Measurements from ENCODE around the gene ROR1.
"Not testable (repeated sequence)": the region's sequence is repeated elsewhere in the genome, so short reads cannot be mapped to it uniquely, and the experiment has no call there.

Gene ROR1

DNA sequence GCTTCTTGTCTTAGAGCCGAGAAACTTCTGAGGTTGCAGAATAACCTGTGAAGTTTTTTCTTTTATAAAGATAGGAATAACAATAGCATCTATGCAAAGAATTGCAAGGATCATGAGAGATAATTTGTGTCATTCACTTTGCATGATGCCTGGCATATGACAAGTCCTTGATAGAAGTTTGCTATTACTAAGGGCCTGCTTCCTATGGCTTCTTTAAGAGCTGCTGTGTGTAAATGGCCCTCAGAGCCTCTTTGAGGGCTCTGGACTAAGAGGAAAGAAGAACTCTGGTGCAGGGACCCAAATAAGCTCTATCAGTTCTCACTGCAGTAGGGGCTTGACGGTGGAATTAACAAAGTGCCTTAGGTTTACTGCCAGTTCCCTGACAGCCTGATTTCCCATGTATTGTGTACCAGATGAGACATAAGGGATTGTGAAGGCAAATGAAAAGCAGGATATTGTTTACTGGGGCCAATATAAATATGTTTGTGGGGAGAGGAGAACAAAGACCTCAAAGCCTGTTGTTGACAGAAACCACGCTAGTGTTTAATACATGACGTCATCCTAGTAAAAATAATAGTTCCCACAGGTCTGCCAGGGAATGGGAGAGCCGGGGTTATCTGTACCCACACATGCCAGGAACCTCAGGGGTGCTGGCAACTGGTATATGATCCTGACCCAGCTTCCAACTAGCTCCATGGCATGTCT, 298.4 kb downstream of the ROR1 start:
- DNase-seq = no peak

GRCh38 chr1:64073705-64074104, 299.9 kb downstream of the ROR1 start:
- DNase-seq = peak; percentile 49

GRCh38 chr1:64074767-64075166, 300.9 kb downstream of the ROR1 start:
- no peak for DNase-seq

DNA sequence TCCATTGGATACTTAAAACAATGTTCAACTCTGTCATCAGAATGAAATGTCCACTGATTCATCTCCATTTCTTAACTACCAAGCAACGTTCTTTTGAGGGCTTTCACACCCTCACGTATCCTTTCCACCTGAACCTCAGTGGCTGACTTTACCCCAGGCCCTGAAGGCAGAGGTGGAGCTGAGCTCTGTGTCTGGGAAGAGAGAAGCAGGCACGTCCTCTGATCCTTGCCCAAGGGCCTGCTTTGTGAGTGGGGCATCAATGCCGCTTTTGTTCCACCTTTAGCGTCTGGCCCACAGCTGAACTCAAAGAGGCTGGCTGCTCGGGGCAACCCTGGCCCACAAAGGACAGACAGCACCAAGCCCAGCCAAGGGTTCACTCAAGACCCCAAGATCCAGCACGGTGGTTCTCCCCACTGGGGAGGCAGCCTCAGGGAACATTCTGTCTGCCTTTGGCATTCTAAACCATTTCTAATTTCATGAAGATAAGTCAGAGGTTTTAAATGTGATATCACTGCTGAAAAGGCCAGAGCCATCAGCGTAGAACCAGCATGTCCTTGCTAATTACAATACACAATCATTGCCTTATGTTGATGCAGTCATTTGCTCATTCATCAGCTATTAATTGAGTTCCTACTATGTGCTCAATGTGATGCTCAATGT, 303.6 kb downstream of the ROR1 start:
- DNase-seq = no peak

DNA sequence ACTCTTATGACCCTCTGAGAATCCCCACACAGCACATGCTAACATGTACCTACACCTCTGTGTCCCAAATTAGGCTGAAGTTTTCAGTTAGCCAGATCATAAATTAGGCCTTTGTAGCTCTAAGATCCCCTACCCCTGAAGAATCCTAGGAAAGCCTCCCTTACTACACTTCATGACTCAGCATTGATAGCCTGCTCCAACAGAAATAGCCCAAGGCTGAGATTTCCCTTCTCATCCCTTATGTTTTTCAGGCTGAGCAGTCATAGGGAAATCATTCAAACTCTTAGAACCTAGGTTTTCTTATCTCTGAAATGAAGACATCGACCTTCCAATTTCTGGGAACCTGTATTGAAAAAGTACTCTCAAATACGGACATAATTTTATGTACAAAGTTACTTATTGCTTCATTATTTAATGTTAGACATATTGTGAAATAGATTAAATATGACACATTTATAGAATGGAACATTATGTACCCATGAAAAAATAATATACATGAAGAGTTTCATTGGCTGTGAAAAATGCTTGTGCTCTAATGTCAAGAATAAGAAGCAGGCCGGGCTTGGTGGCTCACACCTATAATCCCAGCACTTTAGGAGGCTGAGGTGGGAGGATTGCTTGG, 307.2 kb downstream of the ROR1 start:
- no peak for DNase-seq

DNA sequence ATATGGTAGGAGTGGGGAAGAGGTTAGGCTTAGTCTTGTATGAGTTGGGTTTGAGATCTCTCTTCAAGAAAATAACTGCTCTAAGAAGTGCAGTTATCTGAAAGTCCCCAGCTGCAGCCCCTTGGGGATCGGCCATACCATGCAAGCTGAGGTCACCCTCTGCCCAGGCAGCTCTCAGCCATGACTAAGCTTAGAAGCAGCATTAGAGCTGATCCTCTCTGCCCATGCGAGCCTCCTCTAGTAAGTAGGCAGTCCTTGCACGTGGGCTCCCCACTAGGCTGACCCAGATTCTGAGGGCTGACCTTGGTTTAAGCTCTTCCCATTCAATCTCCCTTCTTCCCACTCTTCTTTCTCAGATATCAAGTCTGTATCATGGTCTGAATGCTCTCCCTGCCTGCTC, 308.6 kb downstream of the ROR1 start:
- DNase-seq = no peak

DNA sequence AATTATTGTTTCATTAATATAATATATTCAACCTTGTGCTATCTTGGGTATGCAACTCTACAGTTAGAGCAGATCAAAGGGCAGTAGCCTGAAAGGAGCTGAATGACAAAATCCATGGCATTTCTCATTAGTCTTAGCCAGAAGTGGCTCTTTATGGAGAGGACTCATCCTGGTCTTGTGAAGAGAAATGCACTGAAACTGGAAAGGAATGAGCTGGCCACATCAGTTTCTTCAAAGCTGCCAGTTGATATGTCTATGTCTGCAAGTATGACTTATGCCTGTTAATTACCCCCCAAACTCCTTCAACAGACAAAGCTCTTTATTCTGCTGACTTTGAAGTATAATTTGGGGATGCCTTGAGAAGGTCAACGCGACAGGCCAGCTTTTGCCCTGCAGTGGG, 310.6 kb downstream of the ROR1 start:
- no peak for DNase-seq

- DNase-seq = no peak
Measured at GRCh38 chr1:64087768-64088167, 314.0 kb downstream of the ROR1 start.

DNA sequence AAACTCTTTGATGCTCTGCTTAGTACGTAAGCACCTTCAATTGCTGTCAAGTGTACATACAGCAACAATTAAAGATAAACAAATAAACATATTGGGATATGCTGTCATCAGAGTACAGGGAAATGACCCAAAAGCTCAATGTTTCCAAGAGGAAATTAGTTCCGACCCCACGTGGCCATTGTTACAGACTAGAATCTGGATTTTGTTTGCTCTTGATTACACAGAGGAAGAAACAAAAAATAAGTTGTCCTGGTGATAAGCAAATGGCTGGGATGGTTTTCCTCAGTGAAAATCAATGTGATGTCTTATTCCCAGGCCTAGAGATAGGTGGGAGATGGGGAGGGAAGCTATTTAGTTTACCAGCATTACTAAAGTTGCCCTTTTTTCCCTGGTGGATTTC, 316.6 kb downstream of the ROR1 start:
- no peak for DNase-seq

GRCh38 chr1:64092851-64093371, 319.1 kb downstream of the ROR1 start:
- no peak for DNase-seq

GRCh38 chr1:64093941-64094340, 320.1 kb downstream of the ROR1 start:
- DNase-seq = no peak

GRCh38 chr1:64095832-64096231, 322.0 kb downstream of the ROR1 start:
- no peak for DNase-seq

DNA sequence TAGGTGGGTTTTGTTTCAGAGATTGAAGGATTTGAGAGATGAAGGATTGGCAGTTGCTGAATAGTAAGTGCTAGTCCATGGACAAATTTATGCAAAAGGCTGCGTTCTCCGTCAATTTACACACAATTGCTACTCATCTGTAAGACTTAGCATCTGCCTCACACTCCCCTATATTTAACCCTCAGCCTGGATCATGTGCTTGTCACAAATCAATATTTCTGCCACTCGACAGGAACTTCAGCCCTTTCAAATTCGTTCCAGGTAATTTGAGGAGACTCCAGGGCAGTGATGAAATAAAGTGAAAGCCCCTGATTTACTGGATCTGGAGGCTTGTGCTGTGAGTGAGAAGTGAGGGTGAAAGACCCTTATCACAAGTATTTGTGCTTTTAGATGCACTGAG, 324.0 kb downstream of the ROR1 start:
- DNase-seq = no peak

DNA sequence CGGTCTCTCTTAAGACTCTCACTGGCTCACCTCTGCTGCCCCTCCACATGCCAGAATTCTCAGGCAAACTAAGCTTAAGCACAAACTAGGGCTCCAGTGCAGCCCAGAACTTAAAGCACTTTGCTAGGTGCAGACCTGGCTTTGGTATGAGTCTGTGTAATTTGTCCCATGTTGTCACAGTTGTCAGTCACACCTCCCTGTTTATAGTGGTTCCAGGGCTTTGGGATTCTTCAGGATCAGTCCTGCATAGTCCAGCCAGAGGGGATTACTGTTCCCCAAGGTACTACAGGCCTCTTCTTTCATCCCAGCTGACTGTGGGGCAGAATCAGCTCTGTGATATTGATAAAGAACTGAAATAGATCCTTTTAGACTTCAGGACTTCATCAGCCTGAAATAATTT, 324.6 kb downstream of the ROR1 start:
- DNase-seq = no peak

DNA sequence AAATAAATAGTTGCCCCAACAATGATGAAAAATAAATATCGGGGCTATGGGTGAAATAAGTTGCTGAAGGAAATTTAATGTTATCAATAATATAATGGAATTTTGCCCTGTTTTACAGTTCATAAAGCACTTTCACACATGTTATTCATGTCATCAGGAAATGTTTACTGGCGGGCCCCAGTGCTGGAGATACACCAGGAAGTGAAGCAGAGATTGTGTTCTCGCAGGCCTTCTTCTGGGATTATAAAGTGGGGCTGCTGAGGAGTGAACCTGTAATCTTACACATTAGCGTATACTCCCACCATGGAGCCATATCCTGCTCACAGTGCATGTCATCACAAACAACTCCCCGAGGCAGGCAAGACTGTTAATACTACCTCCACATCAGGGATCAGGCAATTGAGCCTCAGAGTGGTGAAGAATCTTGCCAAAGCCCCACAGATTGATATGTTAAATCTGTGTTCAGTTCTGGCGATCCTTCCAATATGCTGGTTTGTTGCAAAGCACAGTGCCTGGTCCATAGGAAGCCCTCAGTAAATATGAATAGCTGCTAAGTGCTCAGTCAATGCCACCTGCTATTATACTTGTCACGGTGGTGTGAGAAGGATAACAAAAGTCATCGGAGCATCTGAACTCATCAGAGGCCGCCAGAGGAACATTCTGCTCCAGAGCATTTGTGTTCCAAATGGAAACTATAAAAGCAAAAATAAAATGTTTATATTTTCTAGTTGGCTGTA, 325.2 kb downstream of the ROR1 start:
- no peak for DNase-seq

DNA sequence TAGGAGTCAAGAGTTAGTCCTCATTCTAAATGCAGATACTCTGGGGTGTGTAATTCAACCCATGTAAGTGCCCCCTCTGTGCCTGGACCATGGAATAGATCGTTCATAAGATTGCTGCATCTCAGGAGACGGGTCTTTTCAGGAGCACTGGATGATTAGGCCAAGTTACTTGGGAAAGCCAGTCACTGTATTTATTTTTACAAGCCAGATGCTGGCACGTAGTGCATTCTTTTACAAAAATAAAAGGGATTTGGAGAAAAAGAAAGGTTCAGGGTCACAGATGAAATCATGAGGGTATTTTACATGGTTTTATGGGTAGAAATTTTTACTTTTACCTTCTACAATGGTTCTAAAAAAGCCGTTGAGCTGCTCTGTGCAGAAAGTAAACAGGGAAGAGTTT, 327.0 kb downstream of the ROR1 start:
- no peak for DNase-seq

DNA sequence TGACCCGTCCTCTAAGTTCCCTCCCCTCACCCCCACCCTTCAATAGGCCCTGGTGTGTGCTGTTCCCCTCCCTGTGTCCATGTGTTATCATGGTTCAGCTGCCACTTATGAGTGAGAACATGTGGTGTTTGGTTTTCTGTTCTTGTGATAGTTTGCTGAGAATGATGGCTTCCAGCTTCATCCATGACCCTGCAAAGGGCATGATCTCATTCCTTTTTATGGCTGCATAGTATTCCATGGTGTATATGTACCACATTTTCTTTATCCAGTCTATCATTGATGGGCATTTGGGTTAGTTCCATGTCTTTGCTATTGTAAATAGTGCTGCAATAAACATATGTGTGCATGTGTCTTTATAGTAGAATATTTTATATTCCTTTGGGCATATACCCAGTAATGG, 330.8 kb downstream of the ROR1 start:
- not testable (repeated sequence) for DNase-seq

- no peak for DNase-seq
Measured at GRCh38 chr1:64107118-64107519, 333.3 kb downstream of the ROR1 start.

GRCh38 chr1:64107632-64108031, 333.8 kb downstream of the ROR1 start:
- no peak for DNase-seq

DNA sequence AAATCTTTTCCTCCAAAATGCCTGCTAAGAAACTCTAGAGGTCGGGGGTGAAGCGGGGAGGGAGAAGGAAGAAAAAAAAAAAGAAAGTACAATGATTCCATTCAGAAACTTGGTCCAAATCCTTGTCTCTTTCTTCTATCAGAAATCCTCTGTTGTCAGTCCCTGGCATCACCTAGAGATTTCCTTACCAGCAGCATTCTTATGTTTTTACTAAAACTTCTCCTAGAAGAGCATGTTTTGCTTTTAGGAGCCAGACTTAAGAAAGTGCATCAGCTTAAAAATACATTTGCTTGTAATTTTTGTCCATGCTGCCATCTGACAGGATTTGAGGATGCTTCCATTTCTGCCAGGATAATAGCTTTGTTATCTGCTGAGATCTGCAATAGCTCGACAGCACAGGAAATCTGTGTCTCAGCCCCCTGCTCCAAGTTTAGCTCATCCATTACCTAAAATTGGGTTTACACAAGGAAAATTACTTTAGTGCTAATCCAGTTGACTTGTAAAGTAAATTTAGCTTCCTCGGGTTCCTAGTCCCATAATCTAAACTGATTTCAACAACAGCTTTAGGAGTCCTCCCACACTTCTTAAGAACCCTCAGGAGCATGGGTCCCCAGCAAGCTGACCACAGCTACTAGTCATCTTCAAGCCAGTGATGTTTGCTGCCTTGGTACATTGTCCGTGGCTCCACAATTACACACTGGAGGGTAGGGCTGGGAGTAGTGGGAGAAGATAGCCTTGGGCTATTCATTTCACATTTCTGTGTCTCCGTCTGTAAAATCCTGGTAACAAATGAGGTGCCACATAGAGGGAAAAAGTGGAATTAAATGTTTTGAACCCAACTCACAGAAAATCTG, 337.3 kb downstream of the ROR1 start:
- no peak for DNase-seq

GRCh38 chr1:64111787-64112186, 338.0 kb downstream of the ROR1 start:
- DNase-seq = no peak

- no peak for DNase-seq
Measured at GRCh38 chr1:64112281-64112680, 338.5 kb downstream of the ROR1 start.
